Gastroesophageal sphincter (tissue), 4 donors: ENCODE results near the gene NOL6. TPM values are rescaled to one million over a fixed set of nuclear protein-coding genes. Genes with fewer than 3 reads are reported as not detected.

Source experiments
- ATAC-seq: fragments of 150-250 bp; one replicate; pipeline ENCODE4 v1.9.1; 2016; ENCODE audit warnings: mild to moderate bottlenecking, moderate library complexity
- H3K27ac ChIP-seq, 4 donors: fragments of 200-600 bp; sonication (generic) in 3 of 4; 1 replicate in 3 of 4; 2 replicates in 1 of 4; pipeline ENCODE4 v1.5.1; 2016 to 2019
- H3K27me3 ChIP-seq: fragments of 200-600 bp; sonication (generic); one replicate; pipeline ENCODE4 v1.5.1; 2019
- H3K36me3 ChIP-seq, 2 donors: fragments of 200-600 bp; sonication (generic); one replicate each; pipeline ENCODE4 v1.5.1; 2019; ENCODE audit warnings: control low read depth in 1 of 2
- H3K4me1 ChIP-seq, 3 donors: fragments of 200-600 bp; sonication (generic); 1 replicate in 2 of 3; 2 replicates in 1 of 3; pipeline ENCODE4 v1.5.1; 2016 to 2019; ENCODE audit warnings: control low read depth in 2 of 3
- H3K4me3 ChIP-seq, 2 donors: fragments of 200-600 bp; sonication (generic); one replicate each; pipeline ENCODE4 v1.5.1; 2019; ENCODE audit warnings: mild to moderate bottlenecking in 1 of 2, moderate library complexity in 1 of 2
- H3K9me3 ChIP-seq, 3 donors: fragments of 200-600 bp; sonication (generic); one replicate each; pipeline ENCODE4 v1.5.1; 2017 to 2019; ENCODE audit warnings: control low read depth in 2 of 3
- CTCF ChIP-seq, 4 experiments: fragments of 200-600 bp in 2 of 4; fragments of 450-650 bp in 2 of 4; sonication (generic) in 1 of 4; IDR thresholded peaks; one replicate each; pipeline ENCODE4 v1.5.1; 2017 to 2019; ENCODE audit warnings: antibody characterized with exemption in 4 of 4, mild to moderate bottlenecking in 2 of 4, moderate library complexity in 2 of 4
- EP300 ChIP-seq: sonication (generic); formaldehyde crosslinking; IDR thresholded peaks from one replicate; pipeline ENCODE4 v1.6.1; 2017; ENCODE audit warnings: antibody characterized with exemption, mild to moderate bottlenecking
- POLR2A ChIP-seq, 2 donors: fragments of 450-650 bp; IDR thresholded peaks; one replicate each; pipeline ENCODE4 v1.6.1; 2017; ENCODE audit warnings: antibody characterized with exemption in 2 of 2, mild to moderate bottlenecking in 2 of 2, moderate library complexity in 1 of 2
- POLR2AphosphoS5 ChIP-seq: sonication (generic); formaldehyde crosslinking; IDR thresholded peaks from one replicate; pipeline ENCODE4 v1.6.1; 2017; ENCODE audit warnings: antibody characterized with exemption
- WGBS, 2 donors: methylation state at CpG; one replicate each; pipeline ENCODE4 v1.1.5; 2018; ENCODE audit warnings: low coverage in 1 of 2; 5-methylcytosine and 5-hydroxymethylcytosine counted together
- total RNA-seq, 4 donors: library from RNA; depleted of rRNA; stranded (reverse); fragments of >200 nt; gene quantifications; one replicate each; pipeline ENCODE4 v1.1.0, GENCODE V29; 2016

NOL6 gene
- total RNA-seq, 4 donors from 2014 or later = 9.0 to 21.4 (median 16.1) TPM

GRCh38 chr9:33446946-33447798, 26.6 kb downstream of the NOL6 start, which contains the start of gene AQP3:
TSS of gene AQP3 (minus strand) at chr9:33447593. CDS start at chr9:33447530, 63 bp downstream.
- TF ChIP-seq EP300 (no peak), POLR2AphosphoS5 (no peak), CTCF (IDR thresholded peaks at IDR 0.05) (peak in 3 of 4 experiments; percentile 10 to 61 (median 20)), POLR2A (IDR thresholded peaks at IDR 0.05) (no peak)
- peak within 1 kb of the TSS in 3 of 4 donors; percentile 3 to 62 (median 10) for H3K27ac ChIP-seq
- H3K4me3 ChIP-seq = peak within 1 kb of the TSS; percentile 35 to 50
- WGBS, 2 donors = 7 to 34% methylated on average over 2 to 5 of the region's 50 CpGs
- ATAC-seq = peak; percentile 90
- no peaks in the 10 kb centered on the region for H3K9me3 ChIP-seq
- peaks cover 0 to 11% of the 10 kb centered on the region in 2 donors for H3K36me3 ChIP-seq
- H3K4me1 ChIP-seq = peaks cover 0 to 30% (median 3%) of the 10 kb centered on the region in 3 donors
- no peaks in the 10 kb centered on the region for H3K27me3 ChIP-seq

- H3K27ac ChIP-seq = peak overlapping the region in 2 of 4 donors; percentile 3 to 10
- H3K9me3 ChIP-seq = no peaks in the 10 kb centered on the region
- peak overlapping the region in 1 of 2 donors; percentile 50 for H3K4me3 ChIP-seq
- no peaks in the 10 kb centered on the region for H3K27me3 ChIP-seq
- H3K36me3 ChIP-seq = peaks cover 0 to 19% of the 10 kb centered on the region in 2 donors
- no peak for TF ChIP-seq EP300
- peaks cover 0 to 30% (median 3%) of the 10 kb centered on the region in 3 donors for H3K4me1 ChIP-seq
- WGBS, 2 donors = 57 to 60% methylated on average over 1 to 5 of the region's 12 CpGs
- no peak for ATAC-seq
Measured at GRCh38 chr9:33446240-33446945, 27.3 kb downstream of the NOL6 start.

GRCh38 chr9:33445389-33446239, 28.1 kb downstream of the NOL6 start:
- Histone ChIP-seq H3K27ac (peak overlapping the region in 1 of 4 donors; percentile 1), H3K4me1 (peaks cover 0 to 30% (median 3%) of the 10 kb centered on the region in 3 donors), H3K36me3 (peaks cover 0 to 19% of the 10 kb centered on the region in 2 donors), H3K4me3 (no peak overlapping the region), H3K27me3 (no peaks in the 10 kb centered on the region), H3K9me3 (no peaks in the 10 kb centered on the region)
- TF ChIP-seq POLR2A (IDR thresholded peaks at IDR 0.05) = no peak
- no peak for TF ChIP-seq POLR2AphosphoS5
- no peak for TF ChIP-seq EP300
- TF ChIP-seq CTCF (IDR thresholded peaks at IDR 0.05) = no peak
- WGBS, 2 donors = 72 to 92% methylated on average over 4 to 6 of the region's 11 CpGs
- no peak for ATAC-seq

GRCh38 chr9:33443464-33444154, 30.1 kb downstream of the NOL6 start:
- Histone ChIP-seq H3K9me3 (no peaks in the 10 kb centered on the region), H3K36me3 (peaks cover 0 to 19% of the 10 kb centered on the region in 2 donors), H3K4me3 (no peak overlapping the region), H3K27me3 (no peaks in the 10 kb centered on the region), H3K4me1 (peaks cover 0 to 30% (median 3%) of the 10 kb centered on the region in 3 donors), H3K27ac (no peak overlapping the region)
- TF ChIP-seq POLR2AphosphoS5 (no peak), CTCF (IDR thresholded peaks at IDR 0.05) (no peak), POLR2A (IDR thresholded peaks at IDR 0.05) (no peak), EP300 (no peak)
- WGBS, 2 donors = 83% methylated on average over 3 of the region's 10 CpGs; no CpG with 5 or more reads in 1 of the 2 donors
- no peak for ATAC-seq
